SW480 (cell line): Measurements from ENCODE around the gene SF3B1.
"Not testable (repeated sequence)": the region's sequence is repeated elsewhere in the genome, so short reads cannot be mapped to it uniquely, and the experiment has no call there.

Experiments used
- DNase-seq: peaks from one replicate; pipeline ENCODE4 v3.0.0-alpha.2; 2016; ENCODE audit warnings: low spot score

Gene SF3B1

DNA sequence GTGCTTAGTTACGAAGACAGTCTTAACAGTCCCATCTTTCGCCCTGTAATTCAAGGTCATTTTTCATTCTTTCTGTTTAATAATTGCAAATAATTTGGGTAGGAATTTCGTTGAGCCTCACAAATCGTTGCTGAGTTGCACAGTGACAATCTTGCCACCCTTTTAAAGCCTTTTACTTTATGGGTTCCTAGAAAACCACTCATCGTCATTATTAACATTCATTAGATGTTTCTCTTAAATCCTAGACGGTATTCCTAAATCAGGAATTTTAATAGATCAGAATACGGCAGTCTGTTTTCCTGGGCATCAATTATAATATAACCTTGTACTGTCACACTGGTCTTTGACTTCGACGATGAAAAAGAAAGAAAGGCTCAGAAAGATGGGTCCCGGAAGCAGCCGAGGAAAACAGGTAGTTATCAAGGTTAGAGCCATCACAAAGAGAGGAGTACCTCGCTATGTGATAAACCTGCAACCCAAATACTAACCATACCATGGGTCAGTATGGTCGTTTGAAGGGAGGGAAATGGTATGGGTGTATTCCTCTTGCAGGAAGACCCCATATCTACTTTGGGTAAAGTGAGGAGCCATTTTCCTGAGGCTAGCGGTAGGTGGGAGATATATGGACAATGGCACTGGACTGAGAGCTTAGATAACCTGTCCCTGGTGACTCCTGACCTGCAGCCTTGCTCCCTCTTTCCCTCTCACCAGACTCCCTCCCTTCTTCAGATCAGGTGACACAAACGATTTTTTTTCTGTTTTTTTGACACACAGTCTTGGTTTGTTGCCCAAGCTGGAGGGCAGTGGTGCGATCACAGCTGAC, 981 bp upstream of the SF3B1 start:
- no peak for DNase-seq

DNA sequence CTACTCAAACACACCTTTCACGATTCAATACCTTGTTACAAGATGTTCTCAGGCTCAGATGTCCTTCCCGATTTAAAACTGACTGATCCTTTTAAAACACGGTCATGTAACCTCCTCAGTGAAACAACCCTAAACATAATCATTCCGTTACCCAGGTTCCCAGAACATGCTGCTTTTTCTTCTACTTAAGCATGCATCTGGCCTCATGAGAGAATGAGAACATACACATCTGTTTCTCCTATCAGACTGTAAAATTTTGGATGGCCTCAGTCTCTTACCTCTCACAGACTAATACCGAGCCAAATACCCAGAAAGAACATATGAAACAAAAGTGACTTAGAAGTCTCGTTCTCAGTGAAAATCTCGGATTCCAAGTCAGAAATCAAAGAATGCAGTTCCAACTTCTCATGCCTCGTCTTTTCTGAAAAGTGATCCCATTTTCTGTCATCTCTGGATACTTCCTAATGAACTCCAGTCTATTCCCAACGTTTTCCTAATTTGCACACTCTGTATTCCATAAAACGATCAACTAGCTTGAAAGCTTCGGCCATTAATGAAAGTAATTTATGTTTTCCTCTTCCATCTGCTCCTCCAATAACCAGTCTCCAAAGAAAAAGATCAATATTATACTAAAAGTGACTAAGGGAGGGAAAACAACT, 919 bp downstream of the SF3B1 start:
- DNase-seq = no peak

DNA sequence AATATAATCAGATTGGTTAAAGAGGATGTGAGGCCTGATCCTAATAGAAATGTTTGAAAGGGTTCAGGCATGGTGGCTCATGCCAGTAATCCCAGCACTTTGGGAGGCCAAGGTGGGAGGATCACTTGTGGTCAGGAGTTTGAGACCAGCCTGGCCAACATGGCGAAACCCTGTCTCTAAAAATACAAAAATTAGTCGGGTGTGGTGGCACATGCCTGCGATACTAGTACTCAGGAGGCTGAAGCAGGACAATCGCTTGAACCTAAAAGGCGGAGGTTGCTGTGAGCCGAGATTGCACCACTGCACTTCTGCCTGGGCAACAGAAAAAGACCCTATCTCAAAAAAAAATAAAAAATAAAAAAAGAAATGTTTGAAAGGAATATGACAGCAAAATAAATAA, 2.3 kb downstream of the SF3B1 start:
- not testable (repeated sequence) for DNase-seq

DNA sequence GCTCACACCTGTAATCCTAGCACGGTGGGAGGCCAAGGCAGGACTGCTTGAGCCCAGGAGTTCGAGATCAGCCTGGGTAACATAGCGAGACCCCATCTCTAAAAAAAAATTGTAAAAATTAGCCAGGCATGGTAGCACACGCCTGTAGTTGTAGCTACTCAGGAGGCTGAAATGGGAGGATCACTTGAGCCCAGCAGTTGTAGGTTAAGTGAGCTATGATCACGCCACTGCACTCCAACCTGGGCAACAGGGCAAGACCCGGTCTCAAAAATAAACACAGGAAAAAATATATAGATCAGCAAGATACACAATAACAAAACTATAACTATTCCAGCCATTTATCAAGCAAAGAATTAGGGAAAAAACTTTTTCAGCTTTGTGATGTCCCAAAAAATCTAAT, 3.0 kb downstream of the SF3B1 start:
- no peak for DNase-seq

DNA sequence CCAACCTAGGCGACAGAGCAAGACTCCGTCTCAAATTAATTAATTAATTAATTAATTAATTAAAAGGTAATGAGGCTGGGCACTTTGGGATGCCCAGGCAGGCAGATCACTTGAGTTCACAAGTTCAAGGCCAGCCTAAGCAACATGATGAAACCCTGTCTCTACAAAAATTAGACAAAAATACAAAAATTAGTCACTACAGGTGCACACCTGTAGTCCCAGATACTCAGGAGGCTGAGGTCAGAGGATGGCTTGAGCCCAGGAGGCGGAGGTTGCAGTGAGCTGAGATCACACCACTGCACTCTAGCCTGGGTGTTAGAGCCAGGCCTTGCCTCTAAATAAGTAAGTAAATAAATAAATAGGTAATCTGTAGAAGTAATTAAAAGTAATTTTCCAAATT, 6.8 kb downstream of the SF3B1 start:
- DNase-seq = no peak

DNA sequence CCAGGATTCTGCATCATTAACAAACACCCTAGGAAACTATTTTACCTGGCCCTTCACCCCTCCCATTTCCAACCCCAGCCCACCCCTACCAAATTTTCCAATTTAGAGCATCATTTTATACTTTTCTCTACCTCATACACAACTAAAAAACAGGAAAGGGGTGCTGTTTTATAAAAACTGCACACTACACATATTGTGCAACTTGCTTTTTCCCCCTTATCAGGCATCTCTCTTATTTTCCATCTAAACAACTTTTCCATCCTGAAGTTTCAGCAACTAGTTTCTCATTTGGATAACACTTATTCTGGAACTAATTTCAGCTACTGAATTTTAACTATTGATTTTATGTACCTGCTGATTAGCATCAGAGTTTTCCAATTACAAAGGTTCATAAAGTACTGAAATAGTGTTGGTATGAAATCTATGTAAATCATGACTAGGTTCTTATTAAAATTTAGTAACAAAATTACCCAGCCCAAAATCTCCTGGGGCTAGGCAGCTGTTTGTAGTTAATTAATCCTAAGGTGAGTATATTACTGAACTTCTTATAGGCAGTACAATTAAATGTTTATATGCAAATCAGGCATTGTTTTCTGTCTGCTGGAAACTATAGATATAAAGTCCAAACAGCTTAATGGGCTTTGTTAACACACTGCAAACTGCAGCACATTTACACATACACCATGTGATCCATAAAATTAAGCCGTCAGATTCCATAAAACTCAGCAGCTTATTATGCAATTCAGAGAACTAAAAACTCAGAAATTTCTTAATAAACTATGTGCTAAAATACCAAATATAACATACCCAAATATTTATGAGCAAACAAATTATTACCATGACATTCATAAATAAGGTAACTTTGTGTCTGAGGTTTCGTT, 7.9 kb downstream of the SF3B1 start:
- DNase-seq = no peak

DNA sequence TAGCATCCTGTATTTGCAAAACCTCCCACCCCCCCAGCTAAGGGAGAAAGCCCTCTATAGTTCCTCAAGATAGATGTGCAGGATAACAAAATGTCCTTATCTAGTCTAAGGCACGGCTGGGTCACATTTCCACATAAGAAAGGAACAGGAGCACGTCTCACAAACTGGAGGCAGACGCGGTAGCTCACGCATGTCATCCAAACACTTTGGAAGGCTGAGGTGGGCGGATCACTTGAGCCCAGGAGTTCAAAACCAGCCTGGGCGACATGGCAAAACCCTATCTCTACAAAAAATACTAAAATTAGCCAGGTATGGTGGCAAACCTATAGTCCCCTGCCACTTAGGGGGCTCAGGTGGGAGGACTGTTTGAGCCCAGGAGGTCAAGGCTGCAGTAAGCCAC, 9.3 kb downstream of the SF3B1 start:
- no peak for DNase-seq

DNA sequence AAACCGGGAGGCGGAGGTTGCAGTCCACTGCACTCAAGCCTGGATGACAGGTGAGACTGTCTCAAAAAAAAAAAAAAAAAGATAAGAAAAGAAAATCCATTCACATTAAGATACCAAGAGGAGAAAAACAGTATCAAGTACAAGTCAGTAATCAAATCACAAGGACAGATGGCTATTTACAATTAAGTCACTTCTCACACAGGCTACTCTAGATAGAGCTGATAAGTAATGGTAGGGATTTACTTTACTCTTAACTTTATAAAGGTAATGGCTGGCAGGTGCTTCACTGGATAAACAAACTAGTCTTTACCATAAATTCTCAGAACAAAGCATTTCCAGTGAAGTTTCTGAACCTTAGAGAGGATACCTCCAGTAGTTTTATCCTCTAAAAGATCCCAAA, 11.5 kb downstream of the SF3B1 start:
- DNase-seq = no peak

DNA sequence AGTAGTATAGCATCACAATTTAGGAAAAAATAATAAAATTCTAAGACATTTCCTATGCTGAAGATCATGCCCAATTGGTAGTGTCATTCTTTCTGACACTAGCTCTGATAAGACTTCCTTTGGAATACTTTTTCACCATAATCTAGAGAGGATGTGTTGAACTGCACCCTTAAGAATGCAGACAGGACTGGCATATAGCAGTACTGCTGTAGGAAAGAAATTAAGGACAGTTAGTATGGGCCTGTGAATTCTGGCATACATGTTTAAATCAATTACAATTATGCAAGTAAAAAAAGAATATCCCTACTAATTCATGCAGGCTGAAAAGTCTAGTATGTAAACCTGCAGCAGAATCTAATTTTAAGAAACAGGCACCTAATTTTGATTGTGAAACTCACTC, 15.4 kb downstream of the SF3B1 start:
- no peak for DNase-seq

DNA sequence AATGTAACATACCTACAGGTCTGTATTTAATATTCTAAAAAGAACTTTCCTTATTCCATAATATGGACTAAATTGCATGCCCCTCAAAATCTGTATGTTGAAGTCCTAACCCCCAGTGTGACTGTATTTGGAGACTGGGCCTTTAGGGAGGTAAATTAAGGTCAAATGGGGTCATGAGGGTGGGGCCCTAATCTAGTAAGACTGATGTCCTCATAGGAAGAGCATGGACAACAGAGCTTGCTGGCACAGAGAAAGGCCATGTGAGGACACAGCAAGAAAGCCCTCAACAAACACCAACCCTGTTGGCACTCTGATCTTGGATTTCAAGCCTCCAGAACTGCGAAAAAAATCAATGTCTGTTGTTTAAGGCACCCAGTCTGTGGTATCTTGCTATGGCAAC, 18.6 kb downstream of the SF3B1 start:
- no peak for DNase-seq

DNA sequence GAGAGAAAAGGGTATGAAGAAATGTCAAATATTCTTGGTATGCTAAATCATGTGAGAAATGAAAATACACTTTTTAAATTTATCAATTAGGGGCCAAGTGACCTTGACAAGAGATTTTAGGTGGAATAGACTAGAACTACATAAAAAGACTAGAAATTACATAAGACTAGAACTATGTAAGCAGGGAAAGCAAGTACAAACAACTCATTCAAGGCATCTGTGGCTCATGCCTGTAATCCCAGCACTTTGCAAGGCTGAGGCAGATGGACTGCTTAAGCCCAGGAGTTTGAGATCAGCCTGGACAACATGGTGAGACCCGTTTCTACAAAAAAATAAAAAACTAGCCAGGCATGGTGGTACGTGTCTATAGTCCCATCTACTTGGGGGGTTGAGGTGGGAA, 20.3 kb downstream of the SF3B1 start:
- DNase-seq = no peak

DNA sequence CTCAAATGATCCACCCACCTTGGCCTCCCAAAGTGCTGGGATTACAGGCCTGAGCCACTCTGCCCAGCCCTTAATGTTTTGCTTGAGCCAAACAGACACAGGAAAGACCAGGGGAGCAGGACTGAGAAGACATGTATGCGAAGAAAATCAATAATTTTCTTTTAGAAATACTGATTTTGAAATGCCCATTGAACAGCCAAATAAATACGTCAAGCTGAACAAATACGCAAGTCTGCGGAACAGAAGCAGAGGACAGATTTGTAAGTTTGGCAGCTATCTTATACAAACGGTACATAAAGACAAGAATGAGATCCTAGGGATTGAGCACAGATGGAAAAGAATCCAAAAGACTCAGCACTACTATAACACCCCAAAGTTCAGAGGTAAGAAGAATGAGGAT, 20.8 kb downstream of the SF3B1 start:
- no peak for DNase-seq

DNA sequence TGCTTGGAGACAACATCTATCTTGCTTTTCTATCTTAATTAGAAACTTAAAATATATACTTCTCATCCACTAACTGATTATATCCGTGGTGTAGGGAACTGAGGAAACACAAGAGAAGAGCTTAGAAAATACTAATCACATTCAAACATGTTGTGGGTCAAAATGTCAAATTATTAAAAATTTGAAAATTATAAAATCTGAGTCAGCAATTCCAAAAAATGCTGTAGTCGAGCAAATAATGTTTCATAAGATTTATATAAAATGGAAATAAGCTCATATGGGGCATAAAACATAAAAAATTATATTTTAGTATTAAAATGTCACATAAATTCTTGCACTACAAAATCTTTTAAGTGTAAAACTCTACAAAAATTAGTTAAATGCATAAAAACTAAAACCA, 29.2 kb downstream of the SF3B1 start:
- no peak for DNase-seq

DNA sequence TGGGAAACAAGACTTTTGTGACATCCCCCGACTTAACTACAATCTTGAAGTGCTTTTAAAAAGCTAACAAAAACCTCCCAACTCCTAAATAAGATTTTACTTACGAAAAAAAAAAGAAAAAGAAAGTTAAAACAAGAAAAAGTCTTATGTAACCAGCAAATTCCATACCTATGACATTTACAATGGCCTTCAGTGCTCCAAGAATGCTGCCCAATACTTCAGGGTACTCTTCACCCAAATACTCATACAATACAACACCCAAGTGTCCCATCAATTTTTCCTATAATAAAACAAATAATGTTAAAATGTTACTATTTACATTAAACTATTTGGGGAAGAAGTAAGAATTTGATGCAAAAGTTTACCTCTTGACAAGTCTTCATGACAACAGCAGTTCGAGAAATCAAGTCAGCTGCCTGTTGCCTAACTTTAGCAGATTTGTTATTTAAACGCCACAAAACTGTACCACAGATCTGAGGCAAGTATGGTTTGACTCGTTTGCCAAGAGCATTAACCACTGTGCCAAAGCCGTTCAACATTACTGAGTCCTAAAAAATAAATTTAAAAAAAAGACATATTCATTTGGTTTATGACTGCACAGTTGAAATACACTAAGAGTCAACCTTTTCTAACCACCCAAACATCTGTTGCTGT, 34.8 kb downstream of the SF3B1 start:
- no peak for DNase-seq

DNA sequence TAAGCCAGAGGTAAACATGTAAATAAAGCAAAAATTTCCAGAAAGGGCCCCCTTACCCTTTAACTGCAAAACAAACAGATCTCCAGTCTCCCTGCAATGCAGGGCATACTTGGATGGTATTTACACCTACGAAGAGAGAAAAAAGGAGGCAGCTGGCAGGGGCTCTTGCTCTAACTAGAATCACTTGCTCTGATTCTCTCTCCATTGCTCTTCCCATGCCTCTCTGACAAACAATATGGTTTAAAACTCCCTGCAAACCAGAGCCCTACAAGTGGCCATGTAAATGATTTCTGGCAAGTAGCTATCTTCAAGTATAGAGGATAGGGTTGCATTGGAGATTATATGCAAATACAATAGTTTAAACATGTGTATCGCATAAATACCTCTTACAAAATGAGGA, 35.9 kb downstream of the SF3B1 start:
- no peak for DNase-seq

DNA sequence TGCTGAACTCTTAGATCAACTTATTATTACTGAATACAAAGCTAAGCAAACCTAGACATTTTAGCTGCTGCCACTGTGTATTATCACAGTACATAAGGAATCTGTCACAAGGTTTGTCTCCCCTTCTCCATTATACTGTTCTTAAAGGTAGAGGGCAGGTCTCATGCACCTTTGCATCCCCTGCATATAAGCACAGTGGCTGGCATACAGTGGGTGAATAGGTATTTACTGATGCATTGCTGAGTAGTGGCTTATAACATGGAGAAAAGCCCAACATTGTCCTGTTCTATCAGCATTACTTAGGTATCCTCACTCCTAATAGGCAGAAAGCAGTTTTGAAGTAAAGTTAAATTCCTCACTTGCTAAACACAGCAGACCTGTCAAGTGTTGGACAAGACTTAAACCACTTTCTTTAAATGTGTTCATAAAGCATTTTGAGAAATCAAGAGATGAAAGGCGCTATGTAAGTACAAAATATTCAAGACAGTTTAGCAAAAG, 43.6 kb downstream of the SF3B1 start:
- no peak for DNase-seq

DNA sequence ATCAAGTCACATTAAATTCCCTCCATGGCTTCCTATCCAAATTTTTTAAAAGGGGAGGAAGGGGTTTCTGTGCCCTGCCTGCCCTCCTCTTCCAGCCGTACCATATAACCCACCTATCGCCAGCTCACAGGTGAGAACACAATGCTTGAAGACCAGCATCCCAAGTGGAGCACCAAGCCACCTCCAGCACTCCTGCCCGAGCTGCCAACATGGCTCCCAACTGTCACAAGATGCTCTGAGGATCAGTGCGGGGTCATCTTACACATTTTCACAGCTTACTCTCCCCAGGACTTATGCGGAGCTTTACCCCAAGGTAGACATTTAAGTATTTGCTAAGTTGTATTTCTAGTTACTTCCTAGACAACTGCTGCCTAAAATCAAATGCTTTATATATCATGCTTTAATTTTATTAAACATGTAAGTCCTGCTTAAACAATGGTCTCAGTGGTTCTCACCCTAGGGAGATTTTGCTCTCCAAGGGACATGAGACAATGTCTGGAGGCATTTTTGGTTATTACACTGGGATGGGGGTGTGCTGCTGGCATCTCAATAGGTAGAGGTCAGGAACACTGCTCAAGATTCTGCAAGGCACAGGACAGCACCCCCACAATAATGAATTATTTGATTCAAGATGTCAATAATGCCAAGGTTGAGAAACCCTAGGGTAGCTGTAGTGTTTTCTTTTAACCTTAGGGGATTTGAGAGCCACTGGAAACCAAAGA, 45.8 kb downstream of the SF3B1 start:
- no peak for DNase-seq

DNA sequence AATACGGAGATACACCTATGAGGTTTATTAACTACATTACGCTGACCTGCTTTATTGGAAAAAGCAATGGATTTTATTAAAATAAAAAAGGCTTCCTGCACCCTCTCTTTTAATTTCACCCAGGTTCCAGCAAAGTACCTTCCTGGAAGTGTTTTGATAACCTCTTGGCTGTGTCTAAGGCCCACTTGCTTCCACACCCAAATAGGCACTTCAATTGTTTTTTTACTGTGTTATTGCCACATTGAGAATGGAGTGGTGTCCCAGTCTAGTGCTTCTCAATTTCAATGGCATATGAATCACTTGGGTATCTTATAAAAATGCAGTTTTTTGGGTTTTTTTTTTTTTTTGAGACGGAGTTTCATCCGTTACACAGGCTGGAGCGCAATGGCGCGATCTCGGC, 47.6 kb downstream of the SF3B1 start:
- DNase-seq = no peak

DNA sequence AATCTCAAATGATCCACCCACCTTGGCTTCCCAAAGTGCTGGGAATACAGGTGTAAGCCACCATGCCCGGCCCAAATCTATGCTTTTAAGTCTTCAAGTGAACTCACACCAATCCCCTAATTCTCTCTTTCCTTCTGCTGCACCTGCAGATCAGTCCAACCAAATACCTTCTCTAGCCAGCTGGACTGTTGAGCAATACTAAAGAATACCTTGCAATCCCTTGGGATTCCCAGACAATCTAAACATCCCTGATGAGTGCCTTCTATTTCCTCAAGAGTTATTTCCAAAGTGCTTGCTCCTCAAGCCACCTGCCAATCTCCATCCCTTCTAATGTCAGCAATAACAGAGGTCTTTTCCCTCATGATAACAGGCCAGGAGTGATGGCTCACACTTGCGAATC, 48.6 kb downstream of the SF3B1 start:
- DNase-seq = no peak

DNA sequence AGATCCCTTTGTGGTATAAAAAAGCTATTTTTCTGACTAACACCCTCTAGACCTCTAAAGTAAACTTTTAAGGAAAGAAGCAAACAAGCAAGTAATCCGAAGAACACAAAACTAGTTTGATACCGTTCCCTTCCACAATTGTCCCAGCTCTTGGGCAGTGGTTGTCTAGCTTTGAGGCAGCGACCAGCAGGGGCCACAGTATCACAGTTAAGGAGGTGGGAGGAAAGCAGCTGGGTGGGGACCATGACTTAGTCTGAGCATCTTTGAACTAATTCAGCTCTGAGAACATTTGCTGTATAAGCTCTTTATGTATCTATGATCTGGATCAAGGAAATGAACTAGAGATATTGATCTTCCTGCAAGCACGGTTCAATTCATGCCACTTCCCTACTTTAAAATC, 51.0 kb downstream of the SF3B1 start:
- DNase-seq = no peak

DNA sequence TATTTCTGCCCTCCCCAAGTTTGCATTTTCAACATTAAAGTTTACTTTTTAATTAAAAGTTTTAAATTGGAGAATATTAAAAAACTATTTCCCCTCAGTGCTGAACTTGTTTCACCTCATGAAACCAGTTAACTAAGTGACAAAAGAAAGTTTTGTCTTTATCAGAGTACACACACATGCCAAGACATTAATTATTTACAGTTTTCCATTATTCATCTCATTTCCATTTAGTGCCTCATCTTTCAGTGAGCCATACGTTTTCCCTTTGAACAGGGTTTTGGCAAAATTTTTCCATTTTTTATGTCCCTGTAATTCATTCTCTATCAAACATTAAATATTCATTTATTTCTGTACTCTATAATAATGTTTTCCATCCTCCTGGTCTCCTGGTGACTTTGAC, 53.2 kb downstream of the SF3B1 start:
- DNase-seq = no peak

DNA sequence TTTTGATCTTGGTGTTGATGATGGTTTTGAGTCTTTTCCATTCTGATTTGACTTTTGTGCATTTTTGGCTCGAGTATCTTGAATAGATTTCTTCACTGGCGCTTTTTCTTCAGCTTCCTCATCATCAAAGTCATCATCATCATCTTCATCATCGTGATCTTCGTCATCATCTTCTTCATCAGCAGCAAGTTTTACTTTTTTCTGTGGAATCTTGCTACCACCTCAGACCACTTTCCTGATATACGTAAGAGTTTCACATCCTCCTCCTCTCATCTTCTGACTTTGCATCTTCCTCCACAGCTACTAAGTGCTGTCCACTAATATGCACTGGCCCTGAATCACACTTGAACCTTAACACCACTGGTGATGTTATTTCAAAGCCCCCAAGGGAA, 54.9 kb downstream of the SF3B1 start:
- DNase-seq = not testable (repeated sequence)
